MM.1S (cell line): ENCODE measurements around the gene ADM5.

Experiments
- DNase-seq: peaks from one replicate; pipeline ENCODE4 v3.0.0-alpha.2; 2015
- H2AFZ ChIP-seq: fragments of 300-600 bp; sonication (generic); 2 replicates; pipeline ENCODE4 v1.6.0; 2016; ENCODE audit warnings: antibody characterized with exemption, low read length
- H3F3A ChIP-seq: fragments of 300-600 bp; sonication (generic); 2 replicates; pipeline ENCODE4 v1.6.1; 2016; ENCODE audit warnings: mild to moderate bottlenecking, antibody characterized with exemption, low read length, moderate library complexity, mixed read lengths; ENCODE audit not compliant: insufficient read depth
- H3K27ac ChIP-seq: fragments of 300-600 bp; sonication (generic); 2 replicates; pipeline ENCODE4 v1.5.1; 2016; ENCODE audit warnings: mild to moderate bottlenecking, low read length
- H3K27me3 ChIP-seq: fragments of 300-600 bp; sonication (generic); replicated peaks from 2 replicates; pipeline ENCODE4 v1.6.0; 2016; ENCODE audit warnings: low read length; ENCODE audit not compliant: insufficient read depth
- H3K36me3 ChIP-seq: fragments of 300-600 bp; sonication (generic); replicated peaks from 2 replicates; pipeline ENCODE4 v1.6.1; 2016; ENCODE audit warnings: mild to moderate bottlenecking, low read length, mixed read lengths; ENCODE audit not compliant: insufficient read depth
- H3K4me1 ChIP-seq: fragments of 300-600 bp; sonication (generic); 2 replicates; pipeline ENCODE4 v1.6.1; 2016; ENCODE audit warnings: low read length, mixed read lengths
- H3K4me2 ChIP-seq: fragments of 300-600 bp; sonication (generic); 2 replicates; pipeline ENCODE4 v1.6.0; 2016; ENCODE audit warnings: low read depth, low read length
- H3K4me3 ChIP-seq: fragments of 300-600 bp; sonication (generic); 2 replicates; pipeline ENCODE4 v1.5.1; 2016; ENCODE audit warnings: low read length, mixed read lengths
- H3K79me2 ChIP-seq: fragments of 300-600 bp; sonication (generic); 2 replicates; pipeline ENCODE4 v1.6.1; 2016; ENCODE audit warnings: mixed run types, low read length, mixed read lengths
- H3K9ac ChIP-seq: fragments of 300-600 bp; sonication (generic); 2 replicates; pipeline ENCODE4 v1.6.1; 2016; ENCODE audit warnings: low read length, mixed read lengths
- H3K9me2 ChIP-seq: fragments of 300-600 bp; sonication (generic); replicated peaks from 2 replicates; pipeline ENCODE4 v1.6.1; 2016; ENCODE audit warnings: mild to moderate bottlenecking, low read length, mixed read lengths; ENCODE audit not compliant: insufficient read depth
- H3K9me3 ChIP-seq: fragments of 300-600 bp; sonication (generic); replicated peaks from 2 replicates; pipeline ENCODE4 v1.6.1; 2016; ENCODE audit warnings: mild to moderate bottlenecking, low read length, mixed read lengths; ENCODE audit not compliant: insufficient read depth
- H4K20me1 ChIP-seq: fragments of 300-600 bp; sonication (generic); 2 replicates; pipeline ENCODE4 v1.6.1; 2016; ENCODE audit warnings: mild to moderate bottlenecking, low read length, moderate library complexity, mixed read lengths; ENCODE audit not compliant: insufficient read depth
- EZH2 ChIP-seq: fragments of 300-600 bp; sonication (generic); optimal IDR thresholded peaks from 2 replicates; pipeline ENCODE3; 2017; ENCODE audit warnings: low read depth, mild to moderate bottlenecking, antibody characterized with exemption, low read length, mixed read lengths
- EZH2phosphoT487 ChIP-seq: fragments of 300-600 bp; sonication (generic); IDR thresholded peaks from 2 replicates; pipeline ENCODE4 v1.6.1; 2018; ENCODE audit warnings: antibody characterized with exemption, low read length
- TF ChIP-seq, protein P1 (sequence below): fragments of 300-600 bp; sonication (generic); IDR thresholded peaks from 2 replicates; pipeline ENCODE4 v1.5.1; 2016; ENCODE audit warnings: antibody characterized with exemption, low read length, mixed read lengths

The ADM5 gene

GRCh38 chr19:49692147-49692506 lies 2.7 kb downstream of the ADM5 start:
- H3K9me2 ChIP-seq, result no peaks in the 10 kb centered on the region

DNA sequence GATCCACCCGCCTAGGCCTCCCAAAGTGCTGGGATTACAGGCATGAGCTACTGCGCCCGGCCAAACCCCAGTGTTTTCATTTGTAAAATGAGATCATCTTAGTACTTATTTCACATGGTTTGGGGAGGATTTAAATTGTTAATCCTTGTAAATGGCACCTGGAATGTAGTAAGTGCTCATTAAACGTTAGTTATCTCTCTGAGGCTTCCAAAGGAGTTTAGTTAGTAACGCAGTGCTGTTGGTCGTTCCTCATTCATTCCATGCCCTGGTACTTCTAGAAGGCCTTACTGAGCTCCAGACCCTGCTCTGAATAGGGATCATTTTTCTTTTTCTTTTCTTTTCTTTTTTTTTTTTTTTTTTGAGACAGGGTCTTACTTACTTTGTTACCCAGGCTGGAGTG lies 6.7 kb downstream of the ADM5 start:
- no peaks in the 10 kb centered on the region for H4K20me1 ChIP-seq
- H3K36me3 ChIP-seq, result no peaks in the 10 kb centered on the region
- no peak overlapping the region for H3K9ac ChIP-seq
- H3K4me3 ChIP-seq, result no peak overlapping the region
- no peaks in the 10 kb centered on the region for H3K9me2 ChIP-seq
- no peak overlapping the region for H3K4me2 ChIP-seq
- no peaks in the 10 kb centered on the region for H3F3A ChIP-seq
- H3K27me3 ChIP-seq, result peaks cover 18% of the 10 kb centered on the region
- no peaks in the 10 kb centered on the region for H3K79me2 ChIP-seq
- H2AFZ ChIP-seq, result no peak overlapping the region
- TF ChIP-seq EZH2 (no peak), EZH2phosphoT487 (no peak)
- TF ChIP-seq, protein P1, sequence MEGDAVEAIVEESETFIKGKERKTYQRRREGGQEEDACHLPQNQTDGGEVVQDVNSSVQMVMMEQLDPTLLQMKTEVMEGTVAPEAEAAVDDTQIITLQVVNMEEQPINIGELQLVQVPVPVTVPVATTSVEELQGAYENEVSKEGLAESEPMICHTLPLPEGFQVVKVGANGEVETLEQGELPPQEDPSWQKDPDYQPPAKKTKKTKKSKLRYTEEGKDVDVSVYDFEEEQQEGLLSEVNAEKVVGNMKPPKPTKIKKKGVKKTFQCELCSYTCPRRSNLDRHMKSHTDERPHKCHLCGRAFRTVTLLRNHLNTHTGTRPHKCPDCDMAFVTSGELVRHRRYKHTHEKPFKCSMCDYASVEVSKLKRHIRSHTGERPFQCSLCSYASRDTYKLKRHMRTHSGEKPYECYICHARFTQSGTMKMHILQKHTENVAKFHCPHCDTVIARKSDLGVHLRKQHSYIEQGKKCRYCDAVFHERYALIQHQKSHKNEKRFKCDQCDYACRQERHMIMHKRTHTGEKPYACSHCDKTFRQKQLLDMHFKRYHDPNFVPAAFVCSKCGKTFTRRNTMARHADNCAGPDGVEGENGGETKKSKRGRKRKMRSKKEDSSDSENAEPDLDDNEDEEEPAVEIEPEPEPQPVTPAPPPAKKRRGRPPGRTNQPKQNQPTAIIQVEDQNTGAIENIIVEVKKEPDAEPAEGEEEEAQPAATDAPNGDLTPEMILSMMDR, result no peak
- H3K9me3 ChIP-seq, result no peaks in the 10 kb centered on the region
- DNase-seq, result no peak
- H3K4me1 ChIP-seq, result no peaks in the 10 kb centered on the region
- no peak overlapping the region for H3K27ac ChIP-seq

More at GRCh38 chr19:49692147-49692506, 2.7 kb downstream of the ADM5 start:
- Histone ChIP-seq H3K27ac (no peak overlapping the region), H3K4me2 (no peak overlapping the region), H2AFZ (0 out of 2 replicates have a peak overlapping the region, but pooled peaks have one; percentile 48), H4K20me1 (no peaks in the 10 kb centered on the region), H3K9me3 (no peaks in the 10 kb centered on the region), H3F3A (no peaks in the 10 kb centered on the region), H3K4me3 (no peak overlapping the region), H3K36me3 (no peaks in the 10 kb centered on the region), H3K79me2 (no peaks in the 10 kb centered on the region), H3K27me3 (peaks cover 10% of the 10 kb centered on the region), H3K4me1 (no peaks in the 10 kb centered on the region), H3K9ac (no peak overlapping the region)
- DNase-seq, result no peak
- TF ChIP-seq, protein P1, result no peak
- TF ChIP-seq EZH2, result no peak
- no peak for TF ChIP-seq EZH2phosphoT487

GRCh38 chr19:49696865-49697264 lies 7.5 kb downstream of the ADM5 start:
- Histone ChIP-seq H3K9ac (no peak overlapping the region), H2AFZ (no peak overlapping the region), H3K27ac (no peak overlapping the region), H3K36me3 (no peaks in the 10 kb centered on the region), H3K4me2 (no peak overlapping the region), H3K27me3 (peaks cover 16% of the 10 kb centered on the region), H3K9me3 (no peaks in the 10 kb centered on the region), H4K20me1 (no peaks in the 10 kb centered on the region), H3K9me2 (no peaks in the 10 kb centered on the region), H3F3A (no peaks in the 10 kb centered on the region), H3K79me2 (no peaks in the 10 kb centered on the region), H3K4me3 (no peak overlapping the region), H3K4me1 (no peaks in the 10 kb centered on the region)
- DNase-seq, result no peak
- TF ChIP-seq EZH2 (no peak), EZH2phosphoT487 (no peak)
- TF ChIP-seq, protein P1, result no peak
